Measurements from ENCODE around the gene TJAP1.

TJAP1 gene

GRCh38 chr6:43504756-43505593 lies 27.6 kb downstream of the TJAP1 start:
- no peak for DNase-seq (ENCODE audit: low read depth in 2 of 2)

- DNase-seq (ENCODE audit: low read depth in 2 of 2) = no peak
Observed at GRCh38 chr6:43505718-43506117, 28.3 kb downstream of the TJAP1 start.

GRCh38 chr6:43506171-43506570 lies 28.8 kb downstream of the TJAP1 start:
- no peak for DNase-seq (ENCODE audit: low read depth in 2 of 2)

- DNase-seq (ENCODE audit: low read depth in 2 of 2) = peak; percentile 54 to 57
Observed at GRCh38 chr6:43506667-43507471, 29.5 kb downstream of the TJAP1 start.

GRCh38 chr6:43508481-43509141 lies 31.2 kb downstream of the TJAP1 start:
- DNase-seq (ENCODE audit: low read depth in 2 of 2) = no peak

GRCh38 chr6:43509142-43509983 lies 32.0 kb downstream of the TJAP1 start:
- no peak for DNase-seq (ENCODE audit: low read depth in 2 of 2)

- DNase-seq (ENCODE audit: low read depth in 2 of 2) = peak; percentile 51 to 52
Observed at GRCh38 chr6:43509984-43510826, 32.8 kb downstream of the TJAP1 start, which contains the start of gene LRRC73. Gene LRRC73 (minus strand): TSS chr6:43510346. CDS start chr6:43509785, 561 bp downstream.

GRCh38 chr6:43510827-43511163 lies 33.4 kb downstream of the TJAP1 start:
- no peak for DNase-seq (ENCODE audit: low read depth in 2 of 2)

- DNase-seq (ENCODE audit: low read depth in 2 of 2) = no peak
Observed at GRCh38 chr6:43511824-43512415, 34.5 kb downstream of the TJAP1 start.

- DNase-seq (ENCODE audit: low read depth in 2 of 2) = no peak
Observed at GRCh38 chr6:43515808-43516207, 38.4 kb downstream of the TJAP1 start.

- no peak for DNase-seq (ENCODE audit: low read depth in 2 of 2)
Observed at GRCh38 chr6:43516367-43516696, 39.0 kb downstream of the TJAP1 start.

- DNase-seq (ENCODE audit: low read depth in 2 of 2) = peak; percentile 94
Observed at GRCh38 chr6:43516697-43517504, 39.5 kb downstream of the TJAP1 start, which contains the start of the genes POLR1C and YIPF3. Gene POLR1C (plus strand): TSS chr6:43517089. CDS start chr6:43517110, 21 bp downstream. Gene YIPF3 (minus strand): TSS chr6:43516926. CDS start chr6:43516807, 119 bp downstream.

- DNase-seq (ENCODE audit: low read depth in 2 of 2) = no peak
Observed at GRCh38 chr6:43517505-43518357, 40.4 kb downstream of the TJAP1 start.

- DNase-seq (ENCODE audit: low read depth in 2 of 2) = no peak
Observed at GRCh38 chr6:43520097-43520496, 42.7 kb downstream of the TJAP1 start.

GRCh38 chr6:43521836-43522235 lies 44.5 kb downstream of the TJAP1 start:
- no peak for DNase-seq (ENCODE audit: low read depth in 2 of 2)

GRCh38 chr6:43522547-43523261 lies 45.3 kb downstream of the TJAP1 start:
- no peak for DNase-seq (ENCODE audit: low read depth in 2 of 2)

GRCh38 chr6:43523284-43523683 lies 45.9 kb downstream of the TJAP1 start:
- no peak for DNase-seq (ENCODE audit: low read depth in 2 of 2)

All from activated CD8-positive, alpha-beta memory T cell treated with anti-CD3 and anti-CD28 coated beads for 4 hours (primary cell).